ENCODE measurements around the gene KBTBD8.

- TF ChIP-seq CTCF (IDR thresholded peaks at IDR 0.05) = no peak
- no peak for TF ChIP-seq POLR2AphosphoS5 (IDR thresholded peaks at IDR 0.05)
- TF ChIP-seq POLR2A (IDR thresholded peaks at IDR 0.05; ENCODE audit: low read depth) = no peak
- no peak for TF ChIP-seq EP300 (IDR thresholded peaks at IDR 0.05)
Observed at GRCh38 chr3:66948838-66949237, 49.3 kb upstream of the KBTBD8 start.

All from esophagus muscularis mucosa (tissue), 4 donors.